Mesenchymal stem cell (in vitro differentiated cells and primary cell): Measurements from ENCODE around the gene RAD51B.

Source experiments
- DNase-seq: peaks from one replicate; pipeline ENCODE4 v3.0.0-alpha.2; 2013
- H2AFZ ChIP-seq: one replicate; pipeline ENCODE4 v1.6.1; 2013; ENCODE audit warnings: low read depth, mild to moderate bottlenecking, control low read depth, inconsistent platforms, low read length, moderate library complexity
- H2AK5ac ChIP-seq: 2 replicates; pipeline ENCODE4 v1.6.1; 2013; ENCODE audit warnings: low read length, moderate library complexity, mild to moderate bottlenecking, inconsistent platforms; ENCODE audit not compliant: severe bottlenecking
- H2BK120ac ChIP-seq: one replicate; pipeline ENCODE4 v1.6.1; 2013; ENCODE audit warnings: low read depth, mild to moderate bottlenecking, inconsistent platforms, low read length, moderate library complexity
- H2BK12ac ChIP-seq, 2 experiments: one replicate each; pipeline ENCODE4 v1.6.1; 2013; ENCODE audit warnings: inconsistent platforms in 2 of 2, low read length in 2 of 2, mild to moderate bottlenecking in 2 of 2, moderate library complexity in 2 of 2, control low read depth in 1 of 2
- H2BK15ac ChIP-seq: one replicate; pipeline ENCODE4 v1.6.1; 2013; ENCODE audit warnings: mild to moderate bottlenecking, low read depth, inconsistent platforms; ENCODE audit not compliant: poor library complexity, severe bottlenecking
- H2BK5ac ChIP-seq: 2 replicates; pipeline ENCODE4 v1.6.1; 2013; ENCODE audit warnings: low read depth, mild to moderate bottlenecking, low read length, control low read depth, inconsistent platforms; ENCODE audit not compliant: poor library complexity, severe bottlenecking
- H3K14ac ChIP-seq, 2 experiments: one replicate each; pipeline ENCODE4 v1.6.1; 2013; ENCODE audit warnings: inconsistent platforms in 2 of 2, low read length in 2 of 2, control low read depth in 1 of 2, mild to moderate bottlenecking in 1 of 2, moderate library complexity in 1 of 2
- H3K18ac ChIP-seq, 2 experiments: one replicate each; pipeline ENCODE4 v1.6.1; 2013; ENCODE audit warnings: inconsistent platforms in 2 of 2, low read length in 2 of 2, control low read depth in 1 of 2, low read depth in 1 of 2, mild to moderate bottlenecking in 1 of 2
- H3K23ac ChIP-seq, 2 experiments: one replicate each; pipeline ENCODE4 v1.6.1; 2013; ENCODE audit warnings: inconsistent platforms in 2 of 2, low read length in 2 of 2, mild to moderate bottlenecking in 2 of 2, moderate library complexity in 2 of 2, control low read depth in 1 of 2
- H3K27ac ChIP-seq: 2 replicates; pipeline ENCODE4 v1.5.1; 2013; ENCODE audit warnings: mild to moderate bottlenecking, moderate library complexity, low read length, control low read depth, inconsistent platforms; ENCODE audit not compliant: poor library complexity, severe bottlenecking
- H3K27me3 ChIP-seq, 2 experiments: 2 replicates each; pipeline versions ENCODE4 v1.6.1 to v1.7.0; 2013; ENCODE audit warnings: low read length in 2 of 2, mild to moderate bottlenecking in 2 of 2, moderate library complexity in 2 of 2, control low read depth in 1 of 2, inconsistent platforms in 1 of 2; ENCODE audit not compliant: control insufficient read depth in 1 of 2, insufficient read depth in 1 of 2
- H3K36me3 ChIP-seq, 2 experiments: 2 replicates each; pipeline versions ENCODE4 v1.6.1 to v1.7.0; 2013; ENCODE audit warnings: low read length in 2 of 2, control low read depth in 1 of 2, inconsistent platforms in 1 of 2, low read depth in 1 of 2, mild to moderate bottlenecking in 1 of 2; ENCODE audit not compliant: insufficient read depth in 2 of 2, control insufficient read depth in 1 of 2
- H3K4ac ChIP-seq, 2 experiments: one replicate each; pipeline ENCODE4 v1.6.1; 2013; ENCODE audit warnings: inconsistent platforms in 2 of 2, low read length in 2 of 2, mild to moderate bottlenecking in 2 of 2, moderate library complexity in 2 of 2, control low read depth in 1 of 2, low read depth in 1 of 2
- H3K4me1 ChIP-seq: 2 replicates; pipeline ENCODE4 v1.6.1; 2013; ENCODE audit warnings: low read depth, low read length, control low read depth; ENCODE audit not compliant: control insufficient read depth, insufficient read depth
- H3K4me2 ChIP-seq: 2 replicates; pipeline ENCODE4 v1.6.1; 2013; ENCODE audit warnings: low read length, mild to moderate bottlenecking, inconsistent platforms; ENCODE audit not compliant: poor library complexity, severe bottlenecking
- H3K4me3 ChIP-seq, 2 experiments: 2 replicates each; pipeline versions ENCODE4 v1.5.1 to v1.7.0; 2013; ENCODE audit warnings: low read length in 2 of 2, mild to moderate bottlenecking in 2 of 2, control low read depth in 1 of 2, low read depth in 1 of 2; ENCODE audit not compliant: insufficient read depth in 1 of 2
- H3K79me1 ChIP-seq: replicated peaks from 2 replicates; pipeline ENCODE4 v1.6.1; 2013; ENCODE audit warnings: mild to moderate bottlenecking, control low read depth, low read length, inconsistent platforms; ENCODE audit not compliant: poor library complexity, severe bottlenecking
- H3K9ac ChIP-seq: 2 replicates; pipeline ENCODE4 v1.7.0; 2013; ENCODE audit warnings: mild to moderate bottlenecking, low read length, moderate library complexity
- H3K9me3 ChIP-seq: 2 replicates; pipeline ENCODE4 v1.7.0; 2013; ENCODE audit warnings: mild to moderate bottlenecking, low read length; ENCODE audit not compliant: control insufficient read depth
- H4K8ac ChIP-seq: one replicate; pipeline ENCODE4 v1.6.1; 2013; ENCODE audit warnings: inconsistent platforms, mild to moderate bottlenecking, low read length, moderate library complexity
- H4K91ac ChIP-seq: one replicate; pipeline ENCODE4 v1.6.1; 2013; ENCODE audit warnings: mild to moderate bottlenecking, low read length, inconsistent platforms
- WGBS: methylation state at CpG from one replicate; pipeline ENCODE4 v1.1.7; 2013; ENCODE audit warnings: mixed read lengths; 5-methylcytosine and 5-hydroxymethylcytosine counted together

The RAD51B gene

GRCh38 chr14:68349900-68350629, 530.5 kb downstream of the RAD51B start:
- H2BK120ac ChIP-seq, result peak overlapping the region; percentile 15
- peak overlapping the region in 1 of 2 experiments; percentile 6 for H2BK12ac ChIP-seq
- H3K9ac ChIP-seq, result no peak overlapping the region
- no peak overlapping the region for H4K8ac ChIP-seq
- peak overlapping the region in 1 of 2 experiments; percentile 48 for H3K4ac ChIP-seq
- H3K36me3 ChIP-seq, result no peaks in the 10 kb centered on the region
- H2AFZ ChIP-seq, result no peak overlapping the region
- H2AK5ac ChIP-seq, result no peak overlapping the region
- H3K4me3 ChIP-seq, result no peak overlapping the region
- no peak overlapping the region for H3K4me2 ChIP-seq
- no peak overlapping the region for H4K91ac ChIP-seq
- H3K27ac ChIP-seq, result no peak overlapping the region
- no peak overlapping the region for H3K14ac ChIP-seq
- H3K18ac ChIP-seq, result peak overlapping the region in 1 of 2 experiments; percentile 37
- H3K4me1 ChIP-seq, result no peaks in the 10 kb centered on the region
- peak; percentile 93 for DNase-seq
- H3K79me1 ChIP-seq, result no peaks in the 10 kb centered on the region
- no peak overlapping the region for H3K23ac ChIP-seq
- H3K27me3 ChIP-seq, result no peaks in the 10 kb centered on the region
- no peak overlapping the region for H2BK15ac ChIP-seq
- 13% methylated on average over 7 of the region's 8 CpGs for whole genome bisulfite sequencing
- H2BK5ac ChIP-seq, result no peak overlapping the region
- H3K9me3 ChIP-seq, result no peaks in the 10 kb centered on the region

- Histone ChIP-seq H3K18ac (no peak overlapping the region), H2AK5ac (no peak overlapping the region), H3K14ac (no peak overlapping the region), H3K27me3 (no peaks in the 10 kb centered on the region), H3K9ac (no peak overlapping the region), H3K23ac (no peak overlapping the region), H2BK12ac (no peak overlapping the region), H2AFZ (no peak overlapping the region), H4K91ac (no peak overlapping the region), H3K4me3 (no peak overlapping the region), H3K4me1 (peaks cover 1% of the 10 kb centered on the region), H4K8ac (no peak overlapping the region), H2BK15ac (no peak overlapping the region), H3K79me1 (no peaks in the 10 kb centered on the region), H3K4ac (no peak overlapping the region), H3K36me3 (no peaks in the 10 kb centered on the region), H3K27ac (no peak overlapping the region), H3K4me2 (no peak overlapping the region), H3K9me3 (no peaks in the 10 kb centered on the region), H2BK5ac (no peak overlapping the region), H2BK120ac (no peak overlapping the region)
- DNase-seq, result no peak
- WGBS, result 90% methylated on average over 2 of the region's 2 CpGs
Observed at GRCh38 chr14:68355415-68355814, 535.8 kb downstream of the RAD51B start.

- Histone ChIP-seq H4K91ac (no peak overlapping the region), H2BK12ac (no peak overlapping the region), H2BK5ac (no peak overlapping the region), H3K9ac (no peak overlapping the region), H3K18ac (no peak overlapping the region), H4K8ac (no peak overlapping the region), H3K14ac (no peak overlapping the region), H3K9me3 (no peaks in the 10 kb centered on the region), H3K79me1 (no peaks in the 10 kb centered on the region), H3K4me1 (peaks cover 3% of the 10 kb centered on the region), H3K27ac (no peak overlapping the region), H2BK120ac (no peak overlapping the region), H3K4me3 (no peak overlapping the region), H3K23ac (no peak overlapping the region), H2AK5ac (no peak overlapping the region), H2AFZ (no peak overlapping the region), H3K4ac (no peak overlapping the region), H2BK15ac (no peak overlapping the region), H3K27me3 (no peaks in the 10 kb centered on the region), H3K36me3 (no peaks in the 10 kb centered on the region), H3K4me2 (no peak overlapping the region)
- WGBS, result 50% methylated on average over 1 of the region's 1 CpG
- no peak for DNase-seq
Observed at GRCh38 chr14:68357777-68358176, 538.2 kb downstream of the RAD51B start.

- Histone ChIP-seq H3K4ac (no peak overlapping the region), H3K4me2 (no peak overlapping the region), H2BK120ac (no peak overlapping the region), H4K91ac (no peak overlapping the region), H3K27ac (no peak overlapping the region), H2AFZ (no peak overlapping the region), H3K9ac (no peak overlapping the region), H3K4me3 (no peak overlapping the region), H4K8ac (no peak overlapping the region), H2BK12ac (no peak overlapping the region), H3K79me1 (no peaks in the 10 kb centered on the region), H3K14ac (no peak overlapping the region), H3K18ac (no peak overlapping the region), H3K23ac (no peak overlapping the region), H2AK5ac (no peak overlapping the region), H3K36me3 (no peaks in the 10 kb centered on the region), H3K4me1 (peaks cover 6% of the 10 kb centered on the region), H3K9me3 (no peaks in the 10 kb centered on the region), H2BK5ac (no peak overlapping the region), H2BK15ac (no peak overlapping the region), H3K27me3 (no peaks in the 10 kb centered on the region)
- no CpG with 5 or more reads among the region's 1 CpG for WGBS
- DNase-seq, result no peak
Observed at GRCh38 chr14:68358500-68358899, 538.9 kb downstream of the RAD51B start.
